Heart left ventricle (tissue), 13 donors: Measurements from ENCODE around the gene RPS6KA2.

Source experiments
- CTCF ChIP-seq, 12 donors: fragments of 200-600 bp; sonication (generic) in 4 of 12; IDR thresholded peaks; one replicate each; pipeline versions ENCODE4 v1.5.0 to v1.8.0; 2018 to 2022; ENCODE audit warnings: antibody characterized with exemption in 12 of 12, mild to moderate bottlenecking in 5 of 12
- POLR2A ChIP-seq, 2 donors: fragments of 450-650 bp; IDR thresholded peaks; one replicate each; pipeline ENCODE4 v1.6.1; 2017; ENCODE audit warnings: antibody characterized with exemption in 2 of 2, mild to moderate bottlenecking in 2 of 2, moderate library complexity in 2 of 2
- donor health status: ischemic (EF 13 %, LVEDD 7.1; RV severe dilation, severe dysfunction).
- donor health status: DM: no; HTN: yes; CAD: no.
- donor health status: DM: no; HTN: no; CAD: no.
- donor health status: ischemic (EF 25% LVEDD 6.9; RV normal size, moderate dysfunction).
- donor health status: ischemic (EF 25% LVEDD 5.7; RV mildly dilated, moderate dysfunction).
- donor health status: ischemic (EF 35%, LVEDD 5.7; RV mildly dilated, moderate dysfunction).
- donor health status: nonischemic (EF 11% LVEDD 7.7; RV severe dilation, severe dysfunction).
- donor health status: DM: yes; HTN: yes; CAD: no.
- donor health status: PGD.
- donor health status: ischemic (EF 29% LVEDD 5.4; RV normal size, mild dysfunction).
- donor health status: nonischemic (EF 23%, LVEDD 6.1; RV moderate dilation, normal function).

DNA sequence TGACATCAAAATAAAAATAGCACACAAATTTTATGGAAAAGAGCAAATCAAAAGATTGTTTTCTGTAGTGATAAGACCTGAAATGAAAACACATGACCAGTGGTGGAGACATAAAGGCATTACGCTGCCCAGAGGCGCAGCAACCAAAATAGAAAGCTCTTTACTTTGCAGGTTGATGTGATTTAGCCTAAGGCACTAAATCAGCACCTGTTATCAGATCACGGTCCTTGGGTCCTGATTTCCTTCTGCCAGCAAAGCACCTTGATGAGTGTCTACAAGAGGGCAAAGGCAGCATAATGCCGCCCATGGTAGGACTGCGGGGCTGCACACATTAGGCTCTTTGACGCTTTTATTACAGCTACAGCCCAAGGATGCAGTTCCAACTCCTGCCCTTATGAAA, 21.3 kb downstream of the RPS6KA2 start:
- no peak for TF ChIP-seq POLR2A (IDR thresholded peaks at IDR 0.05)
- no peak for TF ChIP-seq CTCF (IDR thresholded peaks at IDR 0.05)
